ENCODE measurements around the gene AFDN.

The AFDN gene

DNA sequence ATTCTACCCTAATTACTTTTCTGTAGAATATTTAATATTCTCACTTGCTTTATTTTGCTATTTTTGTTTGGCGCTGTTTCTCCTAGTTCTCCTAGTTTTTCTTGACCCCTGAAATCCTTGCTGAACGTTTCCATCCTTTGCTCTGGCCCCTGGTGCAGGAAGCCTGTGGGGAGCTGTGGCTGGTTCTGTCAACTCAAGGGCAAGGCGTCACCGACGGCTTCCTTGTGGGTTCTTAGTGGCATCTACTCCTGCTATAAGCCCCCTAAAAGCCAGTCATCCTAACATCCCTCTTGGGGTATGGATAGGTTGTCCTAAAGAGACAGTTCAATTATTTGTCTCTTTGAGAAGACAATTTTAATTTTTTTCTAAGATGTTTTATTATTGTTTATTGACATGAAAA is 133.9 kb downstream of the AFDN start:
- Histone ChIP-seq H3K4me1 (ENCODE audit: low read depth, poor library complexity, severe bottlenecking) (no peaks in the 10 kb centered on the region), H4K20me1 (ENCODE audit: insufficient read depth) (no peaks in the 10 kb centered on the region), H3K9ac (no peak overlapping the region), H3K27me3 (ENCODE audit: insufficient read depth, low read depth) (no peaks in the 10 kb centered on the region), H3K4me2 (no peak overlapping the region), H3K36me3 (ENCODE audit: insufficient read depth) (no peaks in the 10 kb centered on the region), H3K79me2 (ENCODE audit: insufficient read depth, low read depth) (no peaks in the 10 kb centered on the region), H2AFZ (ENCODE audit: low read depth) (no peak overlapping the region), H3K4me3 (IDR thresholded peaks at IDR 0.05; ENCODE audit: insufficient read depth, low read depth, low read length) (no peak overlapping the region), H3K27ac (no peak overlapping the region)
- TF ChIP-seq, protein P1, sequence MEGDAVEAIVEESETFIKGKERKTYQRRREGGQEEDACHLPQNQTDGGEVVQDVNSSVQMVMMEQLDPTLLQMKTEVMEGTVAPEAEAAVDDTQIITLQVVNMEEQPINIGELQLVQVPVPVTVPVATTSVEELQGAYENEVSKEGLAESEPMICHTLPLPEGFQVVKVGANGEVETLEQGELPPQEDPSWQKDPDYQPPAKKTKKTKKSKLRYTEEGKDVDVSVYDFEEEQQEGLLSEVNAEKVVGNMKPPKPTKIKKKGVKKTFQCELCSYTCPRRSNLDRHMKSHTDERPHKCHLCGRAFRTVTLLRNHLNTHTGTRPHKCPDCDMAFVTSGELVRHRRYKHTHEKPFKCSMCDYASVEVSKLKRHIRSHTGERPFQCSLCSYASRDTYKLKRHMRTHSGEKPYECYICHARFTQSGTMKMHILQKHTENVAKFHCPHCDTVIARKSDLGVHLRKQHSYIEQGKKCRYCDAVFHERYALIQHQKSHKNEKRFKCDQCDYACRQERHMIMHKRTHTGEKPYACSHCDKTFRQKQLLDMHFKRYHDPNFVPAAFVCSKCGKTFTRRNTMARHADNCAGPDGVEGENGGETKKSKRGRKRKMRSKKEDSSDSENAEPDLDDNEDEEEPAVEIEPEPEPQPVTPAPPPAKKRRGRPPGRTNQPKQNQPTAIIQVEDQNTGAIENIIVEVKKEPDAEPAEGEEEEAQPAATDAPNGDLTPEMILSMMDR (conservative IDR thresholded peaks at IDR 0.05; ENCODE audit: low read depth, low read length), result no peak

DNA sequence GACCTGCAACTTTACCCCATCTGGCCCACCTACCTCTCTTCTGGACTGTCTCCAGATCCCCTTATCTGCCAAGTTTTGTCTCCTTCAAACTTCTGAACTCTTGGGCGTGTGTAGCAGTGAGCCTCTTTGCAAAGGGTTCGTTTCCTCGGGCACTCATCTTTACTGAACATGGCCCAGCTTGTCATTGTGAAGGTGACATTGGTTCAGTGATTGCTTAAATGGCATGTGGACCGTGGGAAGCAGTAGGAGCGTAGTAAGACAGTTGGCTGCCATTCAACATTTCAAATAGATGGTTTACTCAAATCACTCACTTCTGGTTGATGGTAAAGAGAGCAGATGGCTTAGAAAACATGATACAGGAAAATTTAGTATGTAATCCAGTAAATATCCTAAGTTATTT is 136.0 kb downstream of the AFDN start:
- Histone ChIP-seq H3K79me2 (ENCODE audit: insufficient read depth, low read depth) (no peaks in the 10 kb centered on the region), H3K27ac (no peak overlapping the region), H3K4me1 (ENCODE audit: low read depth, poor library complexity, severe bottlenecking) (no peaks in the 10 kb centered on the region), H3K27me3 (ENCODE audit: insufficient read depth, low read depth) (no peaks in the 10 kb centered on the region), H2AFZ (ENCODE audit: low read depth) (no peak overlapping the region), H3K4me2 (no peak overlapping the region), H4K20me1 (ENCODE audit: insufficient read depth) (no peaks in the 10 kb centered on the region), H3K9ac (no peak overlapping the region), H3K36me3 (ENCODE audit: insufficient read depth) (no peaks in the 10 kb centered on the region), H3K4me3 (IDR thresholded peaks at IDR 0.05; ENCODE audit: insufficient read depth, low read depth, low read length) (no peak overlapping the region)
- TF ChIP-seq, protein P1 (conservative IDR thresholded peaks at IDR 0.05; ENCODE audit: low read depth, low read length), result no peak

DNA sequence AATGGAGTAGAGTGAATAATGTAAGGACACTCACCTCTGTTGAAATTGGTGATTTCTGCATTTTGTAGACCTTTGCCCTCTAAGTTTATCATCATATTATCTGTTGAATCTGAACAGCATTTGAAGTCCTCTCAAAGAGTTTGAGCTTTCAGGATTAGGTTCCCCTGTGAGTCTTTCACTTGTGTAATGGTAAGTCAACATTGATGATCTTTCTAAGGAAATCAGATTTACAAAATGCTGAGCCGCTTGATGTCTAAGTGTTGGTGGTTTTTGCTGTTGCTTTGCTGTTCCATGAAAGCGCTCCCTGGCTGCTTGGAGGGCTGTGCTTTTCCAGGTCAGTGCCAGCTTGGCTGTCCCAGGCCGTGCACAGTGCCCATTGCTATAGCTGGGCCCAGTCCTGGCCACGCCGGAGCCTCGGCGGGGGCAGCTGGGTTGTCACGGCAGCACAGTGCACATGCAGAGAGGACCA is 136.9 kb downstream of the AFDN start:
- no peaks in the 10 kb centered on the region for H3K36me3 ChIP-seq (ENCODE audit: insufficient read depth)
- no peaks in the 10 kb centered on the region for H4K20me1 ChIP-seq (ENCODE audit: insufficient read depth)
- no peak overlapping the region for H3K4me3 ChIP-seq (IDR thresholded peaks at IDR 0.05; ENCODE audit: insufficient read depth, low read depth, low read length)
- no peak overlapping the region for H3K9ac ChIP-seq
- no peaks in the 10 kb centered on the region for H3K79me2 ChIP-seq (ENCODE audit: insufficient read depth, low read depth)
- no peak overlapping the region for H2AFZ ChIP-seq (ENCODE audit: low read depth)
- no peak overlapping the region for H3K4me2 ChIP-seq
- TF ChIP-seq, protein P1 (conservative IDR thresholded peaks at IDR 0.05; ENCODE audit: low read depth, low read length), result no peak
- H3K4me1 ChIP-seq (ENCODE audit: low read depth, poor library complexity, severe bottlenecking), result no peaks in the 10 kb centered on the region
- no peak overlapping the region for H3K27ac ChIP-seq
- no peaks in the 10 kb centered on the region for H3K27me3 ChIP-seq (ENCODE audit: insufficient read depth, low read depth)

DNA sequence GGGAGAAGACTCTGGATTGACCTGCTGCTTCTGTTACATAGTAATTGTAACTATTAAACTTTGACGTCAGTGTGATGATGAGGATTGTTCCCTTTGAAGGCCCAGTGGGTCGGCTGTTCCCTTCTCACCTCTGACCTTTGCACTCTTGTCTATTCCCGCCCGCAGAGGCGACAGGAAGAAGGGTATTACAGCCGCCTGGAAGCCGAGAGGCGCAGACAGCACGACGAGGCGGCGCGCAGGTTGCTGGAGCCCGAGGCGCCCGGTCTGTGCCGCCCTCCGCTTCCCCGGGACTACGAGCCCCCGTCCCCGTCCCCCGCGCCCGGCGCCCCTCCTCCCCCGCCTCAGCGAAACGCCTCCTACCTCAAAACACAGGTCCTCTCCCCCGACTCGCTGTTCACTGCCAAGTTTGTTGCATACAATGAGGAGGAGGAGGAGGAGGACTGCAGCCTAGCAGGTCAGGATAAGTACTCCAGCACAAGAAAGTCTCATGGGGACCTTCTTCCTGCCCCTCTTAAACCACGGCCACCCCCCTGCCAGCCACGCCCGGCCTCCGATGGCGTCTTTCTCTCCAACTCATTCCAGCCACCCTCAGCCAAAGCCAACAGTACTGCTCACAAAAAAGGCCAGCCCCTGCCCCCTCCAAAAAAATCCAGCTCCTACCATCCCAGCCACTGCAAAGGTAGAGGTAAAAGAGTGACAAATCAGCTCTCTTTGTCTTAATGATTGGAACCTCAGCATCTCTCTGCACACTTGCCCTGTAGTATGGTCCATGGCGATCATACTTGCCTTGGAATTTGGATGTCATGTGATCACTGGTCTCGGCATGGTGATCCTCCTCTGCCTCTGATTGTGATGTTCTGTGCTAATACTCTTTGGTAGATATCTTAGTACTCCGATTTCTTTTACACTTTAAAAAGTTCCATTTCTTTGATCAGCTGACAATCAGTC is 139.2 kb downstream of the AFDN start:
- H3K27me3 ChIP-seq (ENCODE audit: insufficient read depth, low read depth), result no peaks in the 10 kb centered on the region
- H3K4me2 ChIP-seq, result no peak overlapping the region
- H3K36me3 ChIP-seq (ENCODE audit: insufficient read depth), result no peaks in the 10 kb centered on the region
- H3K4me1 ChIP-seq (ENCODE audit: low read depth, poor library complexity, severe bottlenecking), result no peaks in the 10 kb centered on the region
- TF ChIP-seq, protein P1 (conservative IDR thresholded peaks at IDR 0.05; ENCODE audit: low read depth, low read length), result no peak
- no peak overlapping the region for H3K27ac ChIP-seq
- no peak overlapping the region for H3K9ac ChIP-seq
- no peak overlapping the region for H3K4me3 ChIP-seq (IDR thresholded peaks at IDR 0.05; ENCODE audit: insufficient read depth, low read depth, low read length)
- H2AFZ ChIP-seq (ENCODE audit: low read depth), result no peak overlapping the region
- no peaks in the 10 kb centered on the region for H4K20me1 ChIP-seq (ENCODE audit: insufficient read depth)
- H3K79me2 ChIP-seq (ENCODE audit: insufficient read depth, low read depth), result no peaks in the 10 kb centered on the region

Data from KMS-11 (cell line).